Measurements from ENCODE around the gene RBX1. TPM values are rescaled to one million over a fixed set of nuclear protein-coding genes. Genes with fewer than 3 reads are reported as not detected.
A peak's percentile ranks its signal among the peaks of the same experiment; 100 is the strongest.

RBX1 gene
- total RNA-seq, 1 donor from 2014 or later, result 117 TPM

DNA sequence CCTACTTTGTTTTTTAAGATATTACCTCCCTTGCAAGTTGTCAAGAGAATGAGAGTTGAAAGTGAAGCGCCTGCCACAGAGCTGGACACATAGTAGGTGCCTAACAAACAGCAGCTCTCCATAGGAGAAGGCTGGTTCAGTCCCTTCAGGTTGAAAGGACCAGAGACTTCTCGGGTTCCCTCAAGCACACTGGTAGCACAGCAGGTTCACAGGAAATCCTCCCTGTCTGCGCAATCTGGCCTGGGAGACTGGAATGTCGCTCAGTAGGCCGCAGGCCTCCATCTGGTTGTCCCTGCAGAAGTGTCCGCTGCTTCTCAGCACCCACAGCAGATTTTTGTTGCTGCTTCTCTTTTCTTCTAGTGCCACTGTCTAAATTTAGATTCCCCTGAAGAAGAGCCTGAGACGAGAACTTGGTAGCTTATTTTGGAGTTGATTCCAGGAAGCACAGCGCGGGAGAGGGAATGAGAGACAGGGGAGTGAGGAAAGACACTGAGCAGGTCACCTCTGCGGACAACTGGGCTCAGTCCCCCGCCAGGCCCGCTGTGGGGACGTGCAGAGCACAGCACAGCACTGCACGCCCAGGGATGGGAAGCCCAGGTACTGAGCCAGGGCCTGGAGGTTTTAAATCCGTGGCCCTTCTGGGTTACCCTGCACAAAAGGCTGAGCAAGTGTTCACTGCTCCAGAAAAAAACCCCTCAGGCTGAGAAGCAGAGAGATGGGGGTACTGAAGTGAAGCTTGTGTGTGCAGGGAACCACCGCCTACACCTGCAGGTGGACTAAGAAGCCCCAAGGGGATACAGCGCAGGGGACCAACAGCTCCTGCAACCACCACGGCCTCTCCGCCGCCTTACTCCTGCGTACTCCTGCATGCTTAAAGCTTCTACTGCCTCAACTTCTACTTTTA is 31.6 kb downstream of the RBX1 start:
- Mint-ChIP-seq H3K4me3 (no peak overlapping the region), H3K9me3 (no peaks in the 10 kb centered on the region), H3K27me3 (ENCODE audit: insufficient read depth, low read depth) (peaks cover 8% of the 10 kb centered on the region), H3K27ac (peak overlapping the region; percentile 36), H3K36me3 (no peaks in the 10 kb centered on the region), H3K4me1 (peaks cover 3% of the 10 kb centered on the region)
- Histone ChIP-seq H3K9ac (no peak overlapping the region), H3K4me1 (no peaks in the 10 kb centered on the region), H3K4me2 (no peak overlapping the region), H3K27me3 (no peaks in the 10 kb centered on the region), H3K4me3 (no peak overlapping the region), H3K79me2 (ENCODE audit: low read depth) (no peaks in the 10 kb centered on the region), H2AFZ (replicated peaks) (peak overlapping the region; percentile 50), H3F3A (ENCODE audit: low read depth) (no peaks in the 10 kb centered on the region), H3K9me3 (ENCODE audit: low read depth) (no peaks in the 10 kb centered on the region), H3K27ac (no peak overlapping the region), H3K36me3 (no peaks in the 10 kb centered on the region), H4K20me1 (ENCODE audit: low read depth) (no peaks in the 10 kb centered on the region)
- no peak for DNase-seq (ENCODE audit: low spot score)
- TF ChIP-seq EZH2phosphoT487 (IDR thresholded peaks at IDR 0.05) (no peak), EZH2 (IDR thresholded peaks at IDR 0.05) (no peak)
- TF ChIP-seq, protein P1, sequence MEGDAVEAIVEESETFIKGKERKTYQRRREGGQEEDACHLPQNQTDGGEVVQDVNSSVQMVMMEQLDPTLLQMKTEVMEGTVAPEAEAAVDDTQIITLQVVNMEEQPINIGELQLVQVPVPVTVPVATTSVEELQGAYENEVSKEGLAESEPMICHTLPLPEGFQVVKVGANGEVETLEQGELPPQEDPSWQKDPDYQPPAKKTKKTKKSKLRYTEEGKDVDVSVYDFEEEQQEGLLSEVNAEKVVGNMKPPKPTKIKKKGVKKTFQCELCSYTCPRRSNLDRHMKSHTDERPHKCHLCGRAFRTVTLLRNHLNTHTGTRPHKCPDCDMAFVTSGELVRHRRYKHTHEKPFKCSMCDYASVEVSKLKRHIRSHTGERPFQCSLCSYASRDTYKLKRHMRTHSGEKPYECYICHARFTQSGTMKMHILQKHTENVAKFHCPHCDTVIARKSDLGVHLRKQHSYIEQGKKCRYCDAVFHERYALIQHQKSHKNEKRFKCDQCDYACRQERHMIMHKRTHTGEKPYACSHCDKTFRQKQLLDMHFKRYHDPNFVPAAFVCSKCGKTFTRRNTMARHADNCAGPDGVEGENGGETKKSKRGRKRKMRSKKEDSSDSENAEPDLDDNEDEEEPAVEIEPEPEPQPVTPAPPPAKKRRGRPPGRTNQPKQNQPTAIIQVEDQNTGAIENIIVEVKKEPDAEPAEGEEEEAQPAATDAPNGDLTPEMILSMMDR (IDR thresholded peaks at IDR 0.05), result no peak

DNA sequence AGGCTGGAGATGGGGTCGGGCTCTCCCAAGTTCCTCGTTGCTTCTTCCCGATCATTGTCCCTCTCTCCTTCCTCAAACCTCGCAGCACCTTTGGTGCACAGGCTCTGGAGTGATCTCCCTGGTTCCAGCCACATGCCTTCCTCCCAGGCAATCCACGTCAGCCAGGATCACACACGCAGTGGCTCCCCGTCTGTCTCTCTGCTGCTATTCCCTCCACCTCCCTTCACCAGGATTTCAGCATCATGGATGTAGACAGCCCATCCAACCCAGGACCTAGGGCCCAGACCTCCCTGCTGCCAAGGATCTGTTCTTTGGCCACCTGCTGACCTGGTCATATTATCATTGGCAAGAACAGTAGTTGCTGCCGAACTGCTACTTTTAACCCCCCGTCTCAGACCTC is 40.1 kb downstream of the RBX1 start:
- Histone ChIP-seq H3K9ac (no peak overlapping the region), H3F3A (ENCODE audit: low read depth) (no peaks in the 10 kb centered on the region), H3K4me3 (no peak overlapping the region), H3K27me3 (no peaks in the 10 kb centered on the region), H2AFZ (replicated peaks) (no peak overlapping the region), H3K27ac (no peak overlapping the region), H3K36me3 (no peaks in the 10 kb centered on the region), H3K79me2 (ENCODE audit: low read depth) (no peaks in the 10 kb centered on the region), H3K4me1 (no peaks in the 10 kb centered on the region), H4K20me1 (ENCODE audit: low read depth) (no peaks in the 10 kb centered on the region), H3K4me2 (no peak overlapping the region), H3K9me3 (ENCODE audit: low read depth) (no peaks in the 10 kb centered on the region)
- no peaks in the 10 kb centered on the region for H3K36me3 Mint-ChIP-seq
- H3K4me1 Mint-ChIP-seq, result peaks cover 3% of the 10 kb centered on the region
- no peak for DNase-seq (ENCODE audit: low spot score)
- no peaks in the 10 kb centered on the region for H3K9me3 Mint-ChIP-seq
- no peak overlapping the region for H3K4me3 Mint-ChIP-seq
- peak overlapping the region; percentile 0 for H3K27ac Mint-ChIP-seq
- TF ChIP-seq, protein P1 (IDR thresholded peaks at IDR 0.05), result no peak
- TF ChIP-seq EZH2phosphoT487 (IDR thresholded peaks at IDR 0.05), result no peak
- no peak for TF ChIP-seq EZH2 (IDR thresholded peaks at IDR 0.05)
- peaks cover 8% of the 10 kb centered on the region for H3K27me3 Mint-ChIP-seq (ENCODE audit: insufficient read depth, low read depth)

DNA sequence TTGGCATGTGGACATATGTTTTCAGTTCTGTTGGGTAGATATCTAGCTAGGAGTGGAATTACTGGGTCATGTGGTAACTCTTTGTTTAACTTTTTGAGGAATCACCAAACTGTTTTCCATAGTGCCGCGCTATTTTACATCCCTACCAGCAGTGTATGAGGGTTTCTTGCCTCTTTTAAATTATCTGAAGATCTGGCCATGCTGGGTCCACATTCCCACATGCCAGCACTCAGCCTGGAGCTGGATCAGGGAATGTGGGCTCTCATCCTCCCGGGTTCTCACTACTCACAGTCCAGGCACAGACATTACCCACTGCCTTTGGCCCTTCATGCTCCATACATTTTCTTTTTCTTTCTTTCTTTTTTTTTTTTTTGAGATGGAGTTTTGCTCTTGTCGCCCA is 44.6 kb downstream of the RBX1 start:
- H3K4me3 ChIP-seq, result no peak overlapping the region
- Mint-ChIP-seq H3K27ac (no peak overlapping the region), H3K36me3 (no peaks in the 10 kb centered on the region), H3K27me3 (ENCODE audit: insufficient read depth, low read depth) (peaks cover 8% of the 10 kb centered on the region), H3K9me3 (no peaks in the 10 kb centered on the region), H3K4me3 (no peak overlapping the region), H3K4me1 (no peaks in the 10 kb centered on the region)
- H3F3A ChIP-seq (ENCODE audit: low read depth), result no peaks in the 10 kb centered on the region
- H3K36me3 ChIP-seq, result no peaks in the 10 kb centered on the region
- H3K27me3 ChIP-seq, result no peaks in the 10 kb centered on the region
- no peaks in the 10 kb centered on the region for H3K9me3 ChIP-seq (ENCODE audit: low read depth)
- H3K4me1 ChIP-seq, result no peaks in the 10 kb centered on the region
- no peaks in the 10 kb centered on the region for H4K20me1 ChIP-seq (ENCODE audit: low read depth)
- H3K79me2 ChIP-seq (ENCODE audit: low read depth), result no peaks in the 10 kb centered on the region
- H3K9ac ChIP-seq, result no peak overlapping the region
- H3K4me2 ChIP-seq, result no peak overlapping the region
- TF ChIP-seq, protein P1 (IDR thresholded peaks at IDR 0.05), result no peak
- no peak for TF ChIP-seq EZH2 (IDR thresholded peaks at IDR 0.05)
- TF ChIP-seq EZH2phosphoT487 (IDR thresholded peaks at IDR 0.05), result no peak
- H2AFZ ChIP-seq (replicated peaks), result no peak overlapping the region
- H3K27ac ChIP-seq, result no peak overlapping the region
- no peak for DNase-seq (ENCODE audit: low spot score)

All from neural progenitor cell (in vitro differentiated cells).